H1 (cell line): ENCODE results near the gene PIM2. TPM values are rescaled to one million over a fixed set of nuclear protein-coding genes. Genes with fewer than 3 reads are reported as not detected.

Source experiments
- ASH2L ChIP-seq: fragments of 200-600, 300-600 bp; sonication (generic); IDR thresholded peaks from one replicate; pipeline ENCODE4 v1.7.1; 2017; ENCODE audit warnings: low read length
- RNF2 ChIP-seq: fragments of 200-900, 300-1000 bp; sonication (generic); IDR thresholded peaks from 2 replicates; pipeline ENCODE4 v1.7.1; 2016; ENCODE audit warnings: borderline replicate concordance, low read depth, mild to moderate bottlenecking, antibody characterized with exemption, low read length; ENCODE audit not compliant: poor library complexity, severe bottlenecking; ENCODE audit errors: missing control alignments
- RXRA ChIP-seq: IDR thresholded peaks from 2 replicates; pipeline ENCODE4 v1.6.1; 2011; ENCODE audit warnings: low read depth, mild to moderate bottlenecking, low read length, moderate library complexity; ENCODE audit not compliant: insufficient read depth
- SP1 ChIP-seq: IDR thresholded peaks from 2 replicates; pipeline ENCODE4 v1.6.1; 2011; ENCODE audit warnings: low read depth, low read length
- polyA plus RNA-seq, 7 experiments: library from polyadenylated mRNA; depleted of rRNA in 3 of 7; stranded (reverse) in 5 of 7; unstranded in 2 of 7; fragments of >200 nt in 5 of 7; fragments of 200-250 nt in 2 of 7; gene quantifications; 1 replicate in 5 of 7; 2 replicates in 1 of 7; 4 replicates in 1 of 7; pipeline versions ENCODE4 v1.2.1 to v1.2.3, GENCODE V29; 2011 to 2013; ENCODE audit warnings: missing spikeins in 2 of 7, mixed read lengths in 2 of 7
- total RNA-seq: library from RNA; stranded (reverse); fragmentation: NEBNext Ultra II Directional; extraction: Animal tissue kit (Norgen Biotek cat#: 25700); gene quantifications from 2 replicates; pipeline ENCODE4 v1.2.1, GENCODE V29; 2021

The PIM2 gene
- total and polyA plus RNA-seq, 2 of the 8 experiments (the other 6 are each of a cell fraction or from before 2014, with no cell fraction given) = 180 to 203 TPM

DNA sequence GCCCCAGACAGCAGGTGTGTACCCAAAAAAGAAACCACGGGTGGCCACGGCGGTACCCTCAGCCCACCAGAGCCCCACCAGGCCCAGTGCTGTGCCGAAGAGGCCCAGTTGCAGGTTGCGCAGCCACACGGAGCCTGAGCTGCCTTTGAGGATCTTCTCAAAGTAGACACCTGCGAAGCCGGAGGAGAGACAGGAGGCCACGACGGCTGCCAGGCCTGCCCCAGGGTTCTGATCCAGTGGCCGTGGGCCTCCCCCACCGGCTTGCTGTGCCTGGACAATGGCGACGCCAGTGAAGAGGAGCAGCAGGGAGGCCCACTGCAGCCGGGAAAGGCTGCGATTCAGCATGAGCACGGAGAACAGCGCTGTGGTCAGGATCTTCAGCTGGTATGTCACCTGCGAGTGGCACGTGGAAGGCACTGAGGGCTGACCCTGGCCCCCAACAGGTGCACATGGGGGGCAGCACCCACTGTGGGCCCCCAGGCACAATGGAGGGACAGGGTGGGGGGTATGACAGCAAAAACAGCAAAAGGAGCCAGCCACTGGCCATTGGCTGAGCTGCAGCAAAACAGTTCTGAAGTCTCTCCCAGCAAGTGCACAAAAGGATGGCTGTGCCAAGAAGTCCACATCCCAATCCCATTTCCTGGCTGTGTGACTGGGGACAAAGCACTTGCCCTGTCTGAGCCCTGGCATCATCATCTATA is 13.6 kb downstream of the PIM2 start (continued):
- TF ChIP-seq ASH2L = no peak
- TF ChIP-seq SP1 = no peak
- TF ChIP-seq RXRA = no peak
- no peak for TF ChIP-seq RNF2
